ENCODE data around the gene GABARAP. TPM values are rescaled to one million over a fixed set of nuclear protein-coding genes. Genes with fewer than 3 reads are reported as not detected.

The GABARAP gene
- total and polyA plus RNA-seq, 2 of the 8 experiments (the other 6 are each of a cell fraction or from before 2014, with no cell fraction given): 252 to 581 TPM

DNA sequence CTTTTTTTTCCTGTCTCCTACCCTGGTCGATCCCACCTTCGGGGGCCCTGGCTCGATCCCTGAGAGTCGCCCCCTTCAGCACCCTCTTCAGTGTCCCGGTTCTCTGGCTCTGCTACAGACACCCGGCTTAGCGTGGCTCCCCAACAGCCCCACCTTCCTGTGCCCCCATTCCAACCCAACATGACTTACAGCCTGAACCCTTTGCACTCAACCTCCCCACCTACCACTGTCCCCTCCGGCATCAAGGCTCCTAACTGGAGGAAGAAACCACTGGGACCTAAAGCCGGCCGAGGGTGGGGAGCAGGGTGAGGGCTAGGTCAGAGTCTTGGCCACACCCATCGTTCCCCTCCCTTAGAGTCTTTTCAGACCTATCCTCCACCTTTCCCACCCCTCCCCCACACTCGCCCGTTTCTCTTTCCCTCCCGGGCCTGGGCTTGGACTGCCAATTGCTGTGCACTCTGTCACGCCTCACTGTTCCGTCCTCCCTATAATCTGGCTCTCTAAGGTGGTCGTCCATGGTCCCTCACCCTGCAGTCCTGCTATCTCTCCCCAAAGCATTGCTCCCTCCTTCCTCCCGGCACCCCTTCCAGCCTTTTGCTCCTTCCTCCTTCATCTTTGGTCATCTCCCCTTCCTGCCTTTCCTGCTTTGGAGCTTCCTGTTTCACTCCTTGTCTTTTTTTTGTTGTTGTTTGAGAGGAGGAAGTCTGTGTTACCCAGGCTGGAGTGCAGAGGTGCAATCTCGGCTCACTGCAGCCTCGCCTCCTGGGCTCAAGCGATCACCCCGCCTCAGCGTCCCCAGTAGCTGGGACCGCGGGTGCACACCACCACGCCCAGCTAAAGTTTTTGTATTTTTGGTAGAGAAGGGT lies 20.9 kb upstream of the GABARAP start (continued):
- no peak for TF ChIP-seq RXRA (IDR thresholded peaks at IDR 0.05; ENCODE audit: insufficient read depth, low read depth, low read length)
- TF ChIP-seq, protein P1, sequence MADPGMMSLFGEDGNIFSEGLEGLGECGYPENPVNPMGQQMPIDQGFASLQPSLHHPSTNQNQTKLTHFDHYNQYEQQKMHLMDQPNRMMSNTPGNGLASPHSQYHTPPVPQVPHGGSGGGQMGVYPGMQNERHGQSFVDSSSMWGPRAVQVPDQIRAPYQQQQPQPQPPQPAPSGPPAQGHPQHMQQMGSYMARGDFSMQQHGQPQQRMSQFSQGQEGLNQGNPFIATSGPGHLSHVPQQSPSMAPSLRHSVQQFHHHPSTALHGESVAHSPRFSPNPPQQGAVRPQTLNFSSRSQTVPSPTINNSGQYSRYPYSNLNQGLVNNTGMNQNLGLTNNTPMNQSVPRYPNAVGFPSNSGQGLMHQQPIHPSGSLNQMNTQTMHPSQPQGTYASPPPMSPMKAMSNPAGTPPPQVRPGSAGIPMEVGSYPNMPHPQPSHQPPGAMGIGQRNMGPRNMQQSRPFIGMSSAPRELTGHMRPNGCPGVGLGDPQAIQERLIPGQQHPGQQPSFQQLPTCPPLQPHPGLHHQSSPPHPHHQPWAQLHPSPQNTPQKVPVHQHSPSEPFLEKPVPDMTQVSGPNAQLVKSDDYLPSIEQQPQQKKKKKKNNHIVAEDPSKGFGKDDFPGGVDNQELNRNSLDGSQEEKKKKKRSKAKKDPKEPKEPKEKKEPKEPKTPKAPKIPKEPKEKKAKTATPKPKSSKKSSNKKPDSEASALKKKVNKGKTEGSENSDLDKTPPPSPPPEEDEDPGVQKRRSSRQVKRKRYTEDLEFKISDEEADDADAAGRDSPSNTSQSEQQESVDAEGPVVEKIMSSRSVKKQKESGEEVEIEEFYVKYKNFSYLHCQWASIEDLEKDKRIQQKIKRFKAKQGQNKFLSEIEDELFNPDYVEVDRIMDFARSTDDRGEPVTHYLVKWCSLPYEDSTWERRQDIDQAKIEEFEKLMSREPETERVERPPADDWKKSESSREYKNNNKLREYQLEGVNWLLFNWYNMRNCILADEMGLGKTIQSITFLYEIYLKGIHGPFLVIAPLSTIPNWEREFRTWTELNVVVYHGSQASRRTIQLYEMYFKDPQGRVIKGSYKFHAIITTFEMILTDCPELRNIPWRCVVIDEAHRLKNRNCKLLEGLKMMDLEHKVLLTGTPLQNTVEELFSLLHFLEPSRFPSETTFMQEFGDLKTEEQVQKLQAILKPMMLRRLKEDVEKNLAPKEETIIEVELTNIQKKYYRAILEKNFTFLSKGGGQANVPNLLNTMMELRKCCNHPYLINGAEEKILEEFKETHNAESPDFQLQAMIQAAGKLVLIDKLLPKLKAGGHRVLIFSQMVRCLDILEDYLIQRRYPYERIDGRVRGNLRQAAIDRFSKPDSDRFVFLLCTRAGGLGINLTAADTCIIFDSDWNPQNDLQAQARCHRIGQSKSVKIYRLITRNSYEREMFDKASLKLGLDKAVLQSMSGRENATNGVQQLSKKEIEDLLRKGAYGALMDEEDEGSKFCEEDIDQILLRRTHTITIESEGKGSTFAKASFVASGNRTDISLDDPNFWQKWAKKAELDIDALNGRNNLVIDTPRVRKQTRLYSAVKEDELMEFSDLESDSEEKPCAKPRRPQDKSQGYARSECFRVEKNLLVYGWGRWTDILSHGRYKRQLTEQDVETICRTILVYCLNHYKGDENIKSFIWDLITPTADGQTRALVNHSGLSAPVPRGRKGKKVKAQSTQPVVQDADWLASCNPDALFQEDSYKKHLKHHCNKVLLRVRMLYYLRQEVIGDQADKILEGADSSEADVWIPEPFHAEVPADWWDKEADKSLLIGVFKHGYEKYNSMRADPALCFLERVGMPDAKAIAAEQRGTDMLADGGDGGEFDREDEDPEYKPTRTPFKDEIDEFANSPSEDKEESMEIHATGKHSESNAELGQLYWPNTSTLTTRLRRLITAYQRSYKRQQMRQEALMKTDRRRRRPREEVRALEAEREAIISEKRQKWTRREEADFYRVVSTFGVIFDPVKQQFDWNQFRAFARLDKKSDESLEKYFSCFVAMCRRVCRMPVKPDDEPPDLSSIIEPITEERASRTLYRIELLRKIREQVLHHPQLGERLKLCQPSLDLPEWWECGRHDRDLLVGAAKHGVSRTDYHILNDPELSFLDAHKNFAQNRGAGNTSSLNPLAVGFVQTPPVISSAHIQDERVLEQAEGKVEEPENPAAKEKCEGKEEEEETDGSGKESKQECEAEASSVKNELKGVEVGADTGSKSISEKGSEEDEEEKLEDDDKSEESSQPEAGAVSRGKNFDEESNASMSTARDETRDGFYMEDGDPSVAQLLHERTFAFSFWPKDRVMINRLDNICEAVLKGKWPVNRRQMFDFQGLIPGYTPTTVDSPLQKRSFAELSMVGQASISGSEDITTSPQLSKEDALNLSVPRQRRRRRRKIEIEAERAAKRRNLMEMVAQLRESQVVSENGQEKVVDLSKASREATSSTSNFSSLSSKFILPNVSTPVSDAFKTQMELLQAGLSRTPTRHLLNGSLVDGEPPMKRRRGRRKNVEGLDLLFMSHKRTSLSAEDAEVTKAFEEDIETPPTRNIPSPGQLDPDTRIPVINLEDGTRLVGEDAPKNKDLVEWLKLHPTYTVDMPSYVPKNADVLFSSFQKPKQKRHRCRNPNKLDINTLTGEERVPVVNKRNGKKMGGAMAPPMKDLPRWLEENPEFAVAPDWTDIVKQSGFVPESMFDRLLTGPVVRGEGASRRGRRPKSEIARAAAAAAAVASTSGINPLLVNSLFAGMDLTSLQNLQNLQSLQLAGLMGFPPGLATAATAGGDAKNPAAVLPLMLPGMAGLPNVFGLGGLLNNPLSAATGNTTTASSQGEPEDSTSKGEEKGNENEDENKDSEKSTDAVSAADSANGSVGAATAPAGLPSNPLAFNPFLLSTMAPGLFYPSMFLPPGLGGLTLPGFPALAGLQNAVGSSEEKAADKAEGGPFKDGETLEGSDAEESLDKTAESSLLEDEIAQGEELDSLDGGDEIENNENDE (IDR thresholded peaks at IDR 0.05; ENCODE audit: insufficient replicate concordance, low read length): no peak
- no peak for TF ChIP-seq RFX5 (IDR thresholded peaks at IDR 0.05; ENCODE audit: borderline replicate concordance, low read depth, low read length)
- no peak for TF ChIP-seq MAFK (IDR thresholded peaks at IDR 0.05; ENCODE audit: low read depth, low read length)
- TF ChIP-seq, protein P2, sequence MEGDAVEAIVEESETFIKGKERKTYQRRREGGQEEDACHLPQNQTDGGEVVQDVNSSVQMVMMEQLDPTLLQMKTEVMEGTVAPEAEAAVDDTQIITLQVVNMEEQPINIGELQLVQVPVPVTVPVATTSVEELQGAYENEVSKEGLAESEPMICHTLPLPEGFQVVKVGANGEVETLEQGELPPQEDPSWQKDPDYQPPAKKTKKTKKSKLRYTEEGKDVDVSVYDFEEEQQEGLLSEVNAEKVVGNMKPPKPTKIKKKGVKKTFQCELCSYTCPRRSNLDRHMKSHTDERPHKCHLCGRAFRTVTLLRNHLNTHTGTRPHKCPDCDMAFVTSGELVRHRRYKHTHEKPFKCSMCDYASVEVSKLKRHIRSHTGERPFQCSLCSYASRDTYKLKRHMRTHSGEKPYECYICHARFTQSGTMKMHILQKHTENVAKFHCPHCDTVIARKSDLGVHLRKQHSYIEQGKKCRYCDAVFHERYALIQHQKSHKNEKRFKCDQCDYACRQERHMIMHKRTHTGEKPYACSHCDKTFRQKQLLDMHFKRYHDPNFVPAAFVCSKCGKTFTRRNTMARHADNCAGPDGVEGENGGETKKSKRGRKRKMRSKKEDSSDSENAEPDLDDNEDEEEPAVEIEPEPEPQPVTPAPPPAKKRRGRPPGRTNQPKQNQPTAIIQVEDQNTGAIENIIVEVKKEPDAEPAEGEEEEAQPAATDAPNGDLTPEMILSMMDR (IDR thresholded peaks at IDR 0.05; ENCODE audit: control extremely low read depth in 1 of 3, insufficient read depth in 1 of 3, low read depth in 1 of 3, low read length in 3 of 3): no peak
- no peak for TF ChIP-seq NRF1 (IDR thresholded peaks at IDR 0.05; ENCODE audit: low read depth, low read length)
- no peak for TF ChIP-seq FOSL1 (IDR thresholded peaks at IDR 0.05; ENCODE audit: insufficient read depth, low read depth, low read length)
